SHP77 treated with DMSO at 0.1 percent for 48 hours (cell line): ENCODE measurements around the gene MEF2A.
"Not testable (repeated sequence)": the region's sequence is repeated elsewhere in the genome, so short reads cannot be mapped to it uniquely, and the experiment has no call there.

Experiments
- DNase-seq: peaks from one replicate; lab custom pipeline; 2025; lab: John Stamatoyannopoulos, UW

Gene MEF2A

DNA sequence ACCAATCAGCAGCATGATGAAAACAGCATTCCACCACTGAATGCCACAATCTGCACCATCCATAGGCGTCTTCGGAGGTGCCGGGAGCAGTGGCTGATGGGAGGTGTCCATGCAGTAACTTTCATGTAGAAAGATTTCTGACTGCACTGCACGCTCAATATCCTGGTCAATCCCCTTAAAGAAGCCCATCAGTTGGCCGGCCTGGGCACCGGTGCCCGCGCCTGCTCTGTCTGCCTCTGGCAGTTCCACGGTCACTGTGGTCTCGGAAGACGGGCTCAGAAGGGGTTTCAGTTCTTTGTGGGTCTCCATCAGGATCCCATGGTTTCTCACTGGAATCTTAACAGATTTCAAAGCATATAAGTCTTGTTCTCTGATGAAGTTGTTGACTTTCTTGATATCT lies 163.5 kb downstream of the MEF2A start:
- DNase-seq = no peak

DNA sequence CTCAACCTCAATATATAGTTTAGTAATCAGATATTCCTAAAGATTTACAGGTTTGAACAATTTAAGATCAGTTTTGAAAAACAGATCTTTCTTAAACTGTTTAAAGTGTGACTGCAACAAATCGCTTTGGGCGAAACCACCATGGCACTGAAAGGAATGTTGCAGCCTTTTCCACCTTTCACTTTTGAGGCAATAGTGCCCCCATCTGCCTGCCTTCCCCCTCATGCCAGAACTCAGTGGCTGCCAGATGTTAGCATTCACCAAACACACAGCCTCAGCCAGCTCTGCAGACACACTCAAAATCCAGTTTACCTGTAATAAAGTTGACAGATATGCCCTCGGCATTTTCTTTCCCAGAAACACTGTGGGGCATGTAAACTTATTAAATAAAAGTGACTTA lies 164.1 kb downstream of the MEF2A start:
- no peak for DNase-seq

GRCh38 chr15:99731336-99732123 lies 165.7 kb downstream of the MEF2A start:
- no peak for DNase-seq

- DNase-seq = no peak
Measured at GRCh38 chr15:99732124-99732750, 166.5 kb downstream of the MEF2A start.

- DNase-seq = no peak
Measured at GRCh38 chr15:99732751-99733267, 167.0 kb downstream of the MEF2A start.

- DNase-seq = peak; percentile 77
Measured at GRCh38 chr15:99733268-99734039, 167.7 kb downstream of the MEF2A start, which contains the start of gene LYSMD4. Gene LYSMD4 (minus strand): TSS chr15:99733437. CDS start chr15:99731999, 1,438 bp downstream.

- not testable (repeated sequence) for DNase-seq
Measured at GRCh38 chr15:99734040-99734291, 168.2 kb downstream of the MEF2A start.

GRCh38 chr15:99734575-99734974 lies 168.8 kb downstream of the MEF2A start:
- DNase-seq = no peak

- DNase-seq = no peak
Measured at GRCh38 chr15:99735868-99736267, 170.1 kb downstream of the MEF2A start.

- DNase-seq = no peak
Measured at GRCh38 chr15:99736702-99737101, 170.9 kb downstream of the MEF2A start.

DNA sequence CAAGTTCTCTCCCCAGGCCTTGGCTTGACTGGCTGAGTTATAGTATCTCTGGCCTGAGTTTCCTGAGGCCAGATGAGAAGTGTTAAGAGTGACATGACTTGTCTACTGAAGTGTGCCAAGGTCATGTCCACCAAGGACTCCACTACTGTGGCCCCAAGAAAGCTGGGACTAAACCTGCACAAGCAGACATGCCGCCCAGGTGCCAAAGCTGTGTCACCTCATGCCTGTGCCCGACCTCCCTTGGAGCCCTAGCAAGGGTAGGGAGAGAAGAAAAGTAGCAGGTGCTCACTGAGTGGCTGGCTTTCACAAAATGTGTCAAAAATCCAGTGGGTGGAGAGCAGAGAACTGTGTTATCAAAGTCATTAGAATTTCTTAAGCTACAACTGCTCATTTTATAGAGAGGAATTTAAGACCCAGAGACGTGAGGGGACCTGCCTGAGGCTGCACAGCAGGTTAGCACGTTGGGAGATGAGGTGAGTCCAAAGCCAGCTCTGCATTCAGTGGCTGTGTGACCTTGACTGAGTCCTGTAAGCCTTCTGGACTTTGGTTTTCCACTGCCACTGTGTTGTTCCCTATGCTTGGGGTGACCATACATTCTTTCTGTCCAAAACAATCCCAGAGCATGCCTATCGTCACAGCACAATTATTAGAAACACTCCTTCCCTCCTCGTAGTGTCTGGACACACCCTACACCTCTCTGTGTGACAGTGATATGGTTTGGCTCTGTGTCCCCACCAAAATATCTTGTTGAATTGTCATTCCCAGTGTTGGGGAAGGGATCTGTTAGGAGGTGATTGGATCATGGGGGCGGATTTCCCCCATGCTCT lies 172.4 kb downstream of the MEF2A start:
- DNase-seq = no peak

- no peak for DNase-seq
Measured at GRCh38 chr15:99741835-99742234, 176.1 kb downstream of the MEF2A start.

- DNase-seq = no peak
Measured at GRCh38 chr15:99744142-99744541, 178.4 kb downstream of the MEF2A start.

DNA sequence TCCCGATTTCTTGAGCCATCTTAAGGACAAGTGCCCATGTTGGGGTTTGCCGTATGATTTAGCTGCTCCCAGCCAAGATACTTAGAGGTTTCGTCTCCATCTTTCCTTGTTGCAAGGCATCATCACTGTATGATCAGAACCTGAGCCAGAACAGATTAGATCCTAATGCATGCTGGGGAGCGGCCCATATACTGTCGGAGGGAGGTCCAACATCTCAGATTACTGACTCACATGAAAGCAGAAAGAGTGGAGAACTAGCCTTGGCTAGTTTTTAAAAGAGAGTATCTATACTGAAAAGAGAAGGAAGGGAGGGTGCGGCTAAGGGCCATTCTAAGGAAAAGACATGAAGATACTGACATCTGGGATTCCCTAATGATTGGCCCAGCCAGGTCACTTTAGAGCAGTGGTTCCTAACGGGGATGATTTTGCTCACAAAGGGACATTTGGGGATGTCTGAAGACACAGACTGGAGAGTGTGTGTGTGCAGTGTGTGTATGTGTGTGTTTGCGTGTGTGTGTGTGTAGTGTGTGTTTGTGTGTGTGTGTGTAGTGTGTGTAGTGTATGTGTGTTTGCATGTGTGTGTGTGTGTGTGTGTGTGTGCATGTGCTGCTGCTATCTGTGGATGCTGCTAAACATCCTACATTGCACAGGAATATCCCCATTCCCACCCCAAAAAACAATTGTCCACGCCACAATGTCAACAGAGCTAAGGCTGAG lies 179.7 kb downstream of the MEF2A start:
- DNase-seq = no peak

GRCh38 chr15:99749386-99749785 lies 183.6 kb downstream of the MEF2A start:
- no peak for DNase-seq

- DNase-seq = not testable (repeated sequence)
Measured at GRCh38 chr15:99750326-99750725, 184.5 kb downstream of the MEF2A start.

DNA sequence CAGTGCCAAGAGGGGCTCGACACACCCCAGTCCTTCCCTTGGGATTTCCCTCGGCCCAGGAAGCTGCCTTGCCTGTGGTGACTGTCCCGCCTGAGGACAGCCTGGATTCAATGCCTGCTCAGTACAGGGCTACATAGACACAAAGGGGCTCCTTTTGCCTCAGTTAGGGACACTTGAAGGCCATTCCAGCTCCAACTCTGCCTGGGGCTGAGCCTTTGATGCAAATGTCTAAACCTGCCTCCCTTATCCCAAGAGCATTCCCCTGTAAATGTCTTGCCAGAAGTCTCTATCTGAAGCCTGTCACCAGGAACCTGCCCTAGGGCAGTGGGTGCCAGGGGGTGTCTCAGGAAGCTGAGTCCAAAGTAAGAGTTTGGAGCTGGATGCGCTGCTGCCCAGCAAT lies 186.8 kb downstream of the MEF2A start:
- DNase-seq = no peak

GRCh38 chr15:99753066-99753465 lies 187.3 kb downstream of the MEF2A start:
- DNase-seq = no peak

DNA sequence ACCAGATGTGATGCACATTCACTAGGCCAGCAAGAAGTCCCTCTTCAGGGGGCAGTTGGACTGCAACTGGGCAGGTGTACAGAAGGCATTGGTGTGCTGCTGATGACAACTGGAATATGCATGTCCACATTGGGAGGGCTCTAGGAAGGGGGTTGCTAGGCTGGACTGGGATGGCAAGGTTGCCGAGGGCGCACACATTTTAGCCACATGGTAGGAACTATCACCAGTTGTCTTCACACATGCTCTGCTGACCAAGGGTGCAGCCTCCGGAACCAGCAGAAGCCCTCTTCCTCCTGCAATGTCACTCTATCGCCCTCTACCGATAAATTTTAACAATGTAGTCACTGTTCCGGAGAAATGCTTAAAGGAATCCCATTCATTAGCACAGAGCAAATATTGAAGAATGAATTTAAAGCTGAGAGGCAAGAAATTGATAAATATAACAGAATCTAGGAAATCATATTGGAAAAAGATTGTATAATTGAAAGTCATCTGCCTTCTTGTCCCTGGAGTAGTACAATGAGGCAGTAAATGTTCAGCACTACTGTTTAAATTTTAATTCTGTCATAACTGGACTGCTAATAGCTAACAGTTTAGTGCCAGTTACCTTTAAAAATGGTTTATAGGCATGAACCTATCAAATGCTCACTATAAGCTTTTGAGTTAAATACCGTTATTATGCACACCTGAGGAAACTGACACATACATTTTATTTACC lies 190.1 kb downstream of the MEF2A start:
- DNase-seq = no peak

DNA sequence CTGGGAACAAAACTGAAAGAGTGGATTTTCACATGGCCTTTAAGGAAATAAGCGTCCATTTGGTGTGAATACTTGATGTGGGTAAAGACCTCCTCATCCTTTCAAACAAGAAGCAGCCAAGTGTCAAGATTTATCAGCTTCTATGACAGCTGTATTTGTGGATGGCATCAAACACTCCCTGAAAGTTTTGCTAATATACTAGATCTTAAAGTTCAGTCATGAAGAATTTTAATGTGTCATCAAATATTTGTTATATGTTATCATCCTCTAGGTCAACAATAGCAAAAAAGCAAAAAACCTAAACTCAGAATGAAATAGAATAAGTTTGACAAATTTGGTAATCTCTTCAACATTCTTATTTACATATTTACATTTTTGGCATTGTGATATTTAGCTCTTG lies 196.5 kb downstream of the MEF2A start:
- DNase-seq = no peak

- DNase-seq = no peak
Measured at GRCh38 chr15:99763827-99764226, 198.0 kb downstream of the MEF2A start.
